NCI-H1417 treated with DMSO at 0.1 percent for 48 hours (cell line): Measurements from ENCODE around the gene COL23A1.
"Not testable (repeated sequence)": the region's sequence is repeated elsewhere in the genome, so short reads cannot be mapped to it uniquely, and the experiment has no call there.

ENCODE experiments used
- DNase-seq: peaks from one replicate; lab custom pipeline; 2025; lab: John Stamatoyannopoulos, UW

Gene COL23A1

DNA sequence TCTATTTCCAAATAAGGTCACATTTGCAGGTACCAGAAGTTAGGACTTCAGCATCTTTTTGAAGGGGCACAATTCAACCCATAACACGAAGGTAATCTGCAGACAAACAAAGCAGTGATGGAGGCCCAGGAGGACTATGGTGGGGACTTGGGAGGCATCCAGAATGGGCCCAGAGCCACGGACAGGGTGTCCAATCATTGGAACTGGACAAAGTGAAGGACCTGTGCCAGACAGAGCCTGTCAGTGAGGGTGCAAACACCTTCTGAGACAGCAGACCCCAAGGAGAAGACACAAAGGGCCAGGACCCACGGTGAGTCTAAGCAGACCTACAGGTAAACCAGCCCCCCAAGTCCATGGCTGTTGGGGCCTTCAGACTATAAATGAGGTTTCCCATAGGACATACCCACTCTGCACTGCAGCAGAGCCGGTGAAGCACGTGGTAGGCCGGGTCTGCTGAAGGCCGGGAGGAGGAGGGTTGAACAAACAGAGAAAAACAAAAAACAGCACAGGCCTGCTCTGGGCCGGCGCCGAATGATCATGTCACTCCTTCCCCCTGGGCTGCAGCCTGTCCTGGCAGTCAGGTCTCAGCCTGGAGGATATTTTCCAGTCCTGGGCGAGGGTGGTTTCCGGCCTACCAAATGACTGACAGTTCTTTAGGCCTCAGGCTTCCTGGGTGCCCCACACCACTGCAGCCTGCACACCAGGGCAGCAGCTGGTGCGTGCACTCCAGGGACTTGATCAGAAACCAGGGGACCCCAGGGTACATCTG lies 84.4 kb downstream of the COL23A1 start:
- DNase-seq = no peak

GRCh38 chr5:178504340-178504960 lies 85.7 kb downstream of the COL23A1 start:
- DNase-seq = no peak

GRCh38 chr5:178502401-178503100 lies 87.6 kb downstream of the COL23A1 start:
- no peak for DNase-seq

DNA sequence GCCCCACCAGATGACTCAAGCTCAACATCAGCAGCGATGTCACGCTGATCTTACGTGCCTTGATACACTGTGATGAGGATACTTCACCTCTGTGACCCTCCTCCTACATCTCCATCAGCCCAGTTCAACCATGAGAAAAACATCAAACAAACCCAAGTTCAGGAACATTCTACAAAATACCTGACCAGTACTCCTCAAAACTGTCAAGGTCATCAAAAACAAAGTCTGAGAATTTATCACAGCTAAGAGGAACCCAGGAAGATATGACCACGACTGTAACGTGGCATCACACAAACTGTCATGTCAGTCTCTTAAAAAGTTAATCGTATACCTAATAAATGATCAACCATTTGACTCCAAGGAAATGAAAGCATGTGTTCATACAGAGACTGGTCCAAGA lies 90.8 kb downstream of the COL23A1 start:
- DNase-seq = no peak

DNA sequence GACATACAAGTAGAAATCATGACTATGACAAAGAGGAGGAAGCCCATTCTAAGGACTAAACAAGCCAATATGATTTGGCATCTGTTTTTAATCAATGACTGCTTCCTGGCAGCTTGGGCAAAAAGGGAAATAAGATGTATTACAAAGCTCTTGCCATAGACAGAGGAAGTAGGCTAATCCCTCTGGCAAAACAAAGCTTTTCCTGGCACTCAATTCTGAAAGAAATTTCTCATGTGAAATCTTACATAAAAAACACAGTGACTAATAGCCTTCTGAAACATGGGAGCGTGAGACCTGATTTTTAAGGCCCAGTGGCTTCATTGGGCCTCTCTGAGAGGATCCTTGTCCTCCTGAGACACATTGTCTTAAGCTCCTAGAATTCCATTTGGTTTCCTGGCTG lies 93.6 kb downstream of the COL23A1 start:
- no peak for DNase-seq

DNA sequence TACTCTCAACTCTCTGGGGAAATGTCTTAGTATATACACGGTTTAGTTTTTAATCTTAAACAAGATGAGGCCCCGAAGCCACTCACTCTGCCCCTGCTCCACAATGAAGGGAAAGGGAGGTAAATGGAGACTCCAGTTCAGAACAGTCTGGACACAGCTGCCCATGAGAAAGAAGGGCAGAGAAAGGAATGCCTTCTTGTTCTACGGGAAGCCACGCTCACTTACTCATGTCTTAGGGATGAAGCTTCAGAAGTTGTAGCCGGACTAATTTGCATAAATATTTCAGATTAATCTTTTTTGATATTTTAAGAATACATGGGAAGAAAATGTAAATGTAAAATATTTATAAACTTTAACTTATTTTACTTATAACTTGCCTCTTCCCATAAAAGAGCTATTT lies 94.0 kb downstream of the COL23A1 start:
- DNase-seq = no peak

DNA sequence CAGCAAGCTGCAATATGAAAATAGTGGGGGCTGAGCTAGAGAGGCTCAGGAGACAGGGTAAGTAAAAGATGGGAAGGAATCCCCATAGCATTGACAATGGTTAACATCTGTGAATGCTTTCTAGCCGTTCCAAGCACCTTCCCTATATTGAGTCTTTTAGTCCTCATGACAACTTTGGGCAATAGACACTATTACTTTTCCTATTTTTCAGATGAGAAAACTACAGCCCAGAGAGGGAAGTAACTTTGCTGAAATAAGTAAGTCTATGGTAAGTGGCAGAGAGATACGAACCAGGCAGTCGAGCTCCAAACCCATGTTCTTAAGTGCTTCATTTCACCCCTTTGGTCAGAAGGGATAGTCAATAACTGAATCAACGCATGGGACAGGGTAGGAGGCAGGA lies 94.5 kb downstream of the COL23A1 start:
- DNase-seq = no peak

GRCh38 chr5:178492278-178492677 lies 97.9 kb downstream of the COL23A1 start:
- no peak for DNase-seq

DNA sequence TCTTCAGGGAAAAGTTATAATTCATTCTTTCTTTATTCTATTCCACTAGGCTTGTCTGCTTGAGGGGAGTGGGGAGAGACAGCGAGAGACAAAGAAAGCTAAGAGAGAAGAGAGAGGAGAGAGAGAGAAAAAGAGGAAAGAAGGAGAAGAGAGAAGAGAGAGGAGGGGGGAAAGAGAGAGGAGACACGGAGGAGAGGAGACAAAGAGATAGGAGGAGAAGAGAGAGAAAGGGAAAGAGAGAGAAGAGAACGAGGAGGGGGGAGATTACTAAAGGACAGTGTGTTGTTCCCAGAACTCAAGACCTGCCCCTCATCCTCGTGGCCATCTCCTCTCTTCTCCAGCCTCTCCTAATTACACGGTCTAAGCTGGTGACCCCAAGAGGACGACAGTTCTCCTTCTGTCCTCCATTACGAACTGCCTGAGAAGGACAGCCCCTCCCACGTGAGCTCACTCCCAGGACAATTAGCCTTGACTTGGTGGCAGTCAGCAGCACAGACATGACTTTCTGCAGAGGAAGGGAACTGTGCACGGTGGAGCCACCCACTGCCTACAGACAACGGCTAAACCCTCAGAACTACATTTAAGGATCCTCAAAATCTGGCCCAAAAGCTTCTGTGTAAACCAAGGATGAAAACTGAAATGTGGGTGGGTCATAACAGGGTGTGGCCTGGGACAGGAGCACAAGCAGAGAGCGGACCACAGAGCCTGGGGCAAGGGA lies 99.1 kb downstream of the COL23A1 start:
- no peak for DNase-seq

DNA sequence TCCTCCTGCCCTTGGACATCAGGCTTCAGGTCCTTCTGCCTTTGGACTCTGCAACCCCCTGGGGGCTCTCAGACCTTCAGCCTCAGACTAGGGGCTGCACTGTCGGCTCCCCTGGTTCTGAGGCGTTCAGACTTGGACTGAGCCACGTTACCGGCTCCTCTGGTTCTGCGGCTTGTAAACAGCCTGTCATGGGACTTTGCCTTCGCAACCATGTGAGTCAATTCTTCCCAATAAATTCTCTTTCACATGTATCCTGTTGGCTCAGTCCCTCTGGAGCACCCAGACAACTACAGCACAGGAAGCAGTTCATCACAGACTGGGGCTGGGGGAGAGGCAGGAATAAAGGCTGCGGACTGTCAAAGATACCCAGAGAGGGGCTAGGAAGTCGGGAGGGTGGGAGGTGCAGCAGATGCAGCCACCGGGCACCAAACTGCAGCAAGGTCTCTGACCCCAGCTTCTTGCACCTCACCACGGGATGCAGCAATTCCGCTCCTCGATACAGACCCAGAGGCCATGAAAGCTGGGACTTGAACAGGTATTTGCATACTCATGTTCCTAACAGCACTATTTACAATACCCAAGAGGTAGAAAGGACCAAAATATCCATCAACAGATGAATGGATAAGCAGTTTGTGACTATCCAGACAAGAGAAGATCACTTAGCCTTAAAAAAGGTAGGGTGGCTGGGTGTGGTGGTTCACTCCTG lies 100.8 kb downstream of the COL23A1 start:
- no peak for DNase-seq

DNA sequence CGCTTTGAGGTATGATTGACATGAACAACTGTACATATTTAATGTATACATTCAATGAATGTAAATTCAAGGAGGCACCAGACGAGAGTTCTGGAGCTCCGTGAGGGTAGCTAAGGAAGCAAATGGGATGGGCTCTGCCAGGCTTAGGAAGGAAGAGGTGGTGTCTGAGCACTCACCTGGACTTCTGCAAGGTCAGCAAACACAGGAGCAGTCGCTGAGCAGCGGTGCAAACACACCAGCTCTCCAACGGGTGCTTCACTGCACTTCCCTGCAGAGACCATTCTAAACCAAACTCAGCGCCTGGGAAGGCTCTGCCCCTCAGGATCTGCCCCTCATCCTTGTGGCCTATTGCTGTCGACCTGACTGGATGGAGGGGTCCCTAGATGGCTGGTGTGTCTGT lies 101.5 kb downstream of the COL23A1 start:
- no peak for DNase-seq

DNA sequence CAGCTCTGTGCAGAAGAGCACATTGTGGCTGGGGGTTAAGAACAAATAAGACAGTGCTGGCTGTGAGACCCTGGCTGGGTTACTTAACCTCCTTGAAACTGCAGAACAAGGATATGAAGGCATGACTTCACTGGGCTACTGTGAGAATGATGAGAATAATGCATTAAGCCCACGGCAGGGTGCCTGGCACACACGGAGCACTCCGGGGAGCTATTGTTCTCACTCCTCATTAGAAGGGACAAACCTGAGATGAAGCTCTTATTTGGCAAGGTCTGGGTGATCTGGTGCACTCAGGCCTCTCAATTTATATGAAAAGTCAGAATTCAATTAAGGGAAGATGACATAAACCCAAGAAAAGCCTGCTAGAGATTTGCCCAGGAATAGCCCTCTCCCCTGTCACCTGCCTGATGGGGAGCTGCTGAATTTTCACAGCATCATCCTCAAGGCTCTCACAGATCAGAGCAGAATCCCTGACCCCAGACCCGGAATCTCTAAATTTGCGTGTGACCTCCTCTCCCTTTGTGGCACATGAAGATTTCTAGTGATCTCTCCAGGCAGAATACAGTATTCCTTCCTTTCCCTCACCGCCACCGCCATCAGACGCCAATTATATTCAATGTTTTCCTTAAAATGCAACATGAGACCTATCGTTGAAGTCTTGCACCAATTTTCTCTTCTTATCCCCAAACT lies 102.1 kb downstream of the COL23A1 start:
- no peak for DNase-seq

DNA sequence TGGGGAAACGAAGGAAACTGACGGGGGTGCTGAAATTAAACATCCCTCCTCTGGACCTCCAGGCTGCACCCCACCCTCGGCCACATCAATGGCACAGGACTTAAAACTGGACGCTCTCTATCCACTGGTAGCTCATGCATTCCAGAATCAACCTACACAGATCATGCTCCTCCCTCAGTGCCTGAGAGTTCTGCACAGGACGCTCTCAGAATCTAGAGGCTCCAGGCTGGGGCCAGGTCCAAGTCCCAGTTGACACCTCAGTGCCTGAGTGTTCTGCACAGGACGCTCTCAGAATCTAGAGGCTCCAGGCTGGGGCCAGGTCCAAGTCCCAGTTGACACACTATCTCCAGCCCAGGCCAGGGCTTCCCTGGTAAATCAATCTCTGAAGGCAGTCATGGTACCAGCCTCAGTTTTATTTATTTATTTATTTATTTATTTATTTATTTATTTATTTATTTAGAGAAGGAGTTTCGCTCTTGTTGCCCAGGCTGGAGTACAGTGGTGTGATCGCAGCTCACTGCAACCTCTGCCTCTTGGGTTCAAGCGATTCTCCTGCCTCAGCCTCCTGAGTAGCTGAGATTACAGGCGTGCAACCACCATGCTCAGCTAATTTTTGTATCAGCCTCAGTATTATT lies 103.2 kb downstream of the COL23A1 start:
- DNase-seq = not testable (repeated sequence)

GRCh38 chr5:178486239-178486641 lies 104.0 kb downstream of the COL23A1 start:
- DNase-seq = no peak

DNA sequence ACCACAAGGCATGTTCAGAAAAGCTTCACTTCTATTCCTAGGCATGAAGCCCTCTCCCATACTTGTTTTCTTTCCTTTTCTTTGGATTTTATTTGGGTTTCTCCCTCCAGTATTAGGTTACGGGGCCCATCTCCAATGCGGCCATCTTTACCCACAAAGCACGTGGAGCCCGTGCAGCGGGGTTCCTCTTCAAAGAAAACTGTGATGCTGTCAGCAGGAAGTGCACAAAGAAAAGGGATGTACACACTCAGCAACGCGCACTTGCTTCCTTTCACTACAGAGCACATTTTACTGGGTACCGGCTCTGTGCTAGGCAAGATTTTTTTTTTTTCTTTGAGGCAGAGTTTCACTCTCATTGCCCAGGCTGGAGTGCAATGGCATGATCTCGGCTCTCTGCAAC lies 106.6 kb downstream of the COL23A1 start:
- DNase-seq = no peak

GRCh38 chr5:178479261-178479660 lies 110.9 kb downstream of the COL23A1 start:
- no peak for DNase-seq

- no peak for DNase-seq
Measured at GRCh38 chr5:178478370-178478769, 111.8 kb downstream of the COL23A1 start.

GRCh38 chr5:178477802-178478201 lies 112.4 kb downstream of the COL23A1 start:
- no peak for DNase-seq

DNA sequence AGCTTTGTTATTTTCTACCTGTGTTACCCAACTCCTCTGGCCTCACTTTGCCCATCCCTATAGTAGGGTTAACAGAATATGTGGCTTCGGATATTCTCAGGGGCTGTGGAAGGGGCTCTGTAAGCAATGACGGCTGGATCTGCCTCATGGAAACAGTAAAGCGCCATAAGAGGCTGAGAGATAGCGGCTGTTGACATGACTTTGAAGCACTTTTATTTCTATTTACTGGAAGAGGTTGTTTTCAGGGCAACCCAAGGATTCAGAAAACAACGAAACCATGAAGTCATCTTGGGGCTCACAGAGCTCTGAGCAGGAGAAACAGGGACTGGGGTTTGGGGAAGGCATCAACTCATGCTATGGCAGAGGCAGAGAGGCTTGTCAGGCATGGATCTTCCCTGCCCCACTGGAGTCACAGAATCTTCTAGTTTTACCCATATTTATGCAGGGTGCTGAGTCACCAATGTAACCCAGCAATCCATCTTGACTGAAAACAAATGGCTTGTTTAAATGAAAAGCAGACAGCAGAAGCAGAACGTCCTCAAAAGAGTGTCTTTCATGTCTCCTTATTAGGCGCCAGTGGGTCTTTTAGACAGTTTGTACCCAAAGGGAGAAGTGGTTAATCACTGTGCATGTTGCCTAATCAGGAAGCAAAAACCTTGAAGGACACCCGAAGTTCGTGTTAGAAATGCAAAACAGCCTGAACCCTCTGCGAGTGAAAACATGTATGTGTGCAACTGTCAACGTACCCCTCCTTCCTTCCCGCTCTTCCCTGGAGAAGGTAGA lies 113.0 kb downstream of the COL23A1 start:
- no peak for DNase-seq

DNA sequence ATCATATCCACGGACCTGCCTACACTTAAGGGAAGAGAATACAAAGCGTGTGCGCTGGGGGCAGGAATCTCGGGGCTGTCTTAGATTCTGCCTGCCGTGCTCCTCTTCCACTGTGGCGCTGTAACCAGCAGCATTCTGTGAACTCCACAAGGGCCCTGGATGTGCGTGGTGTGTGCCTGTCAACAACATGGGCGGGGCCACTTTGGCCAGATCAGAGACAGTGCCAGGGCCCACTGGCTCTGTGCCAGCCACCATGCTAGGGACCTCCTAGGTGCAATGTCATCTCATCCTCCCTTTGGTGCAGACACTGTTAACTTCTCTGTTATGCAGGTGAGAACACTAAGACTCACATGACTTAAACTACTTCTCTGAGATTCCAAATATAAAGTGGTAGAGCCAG lies 113.7 kb downstream of the COL23A1 start:
- DNase-seq = no peak
